ENCODE measurements around the gene DPYSL5.

The DPYSL5 gene

DNA sequence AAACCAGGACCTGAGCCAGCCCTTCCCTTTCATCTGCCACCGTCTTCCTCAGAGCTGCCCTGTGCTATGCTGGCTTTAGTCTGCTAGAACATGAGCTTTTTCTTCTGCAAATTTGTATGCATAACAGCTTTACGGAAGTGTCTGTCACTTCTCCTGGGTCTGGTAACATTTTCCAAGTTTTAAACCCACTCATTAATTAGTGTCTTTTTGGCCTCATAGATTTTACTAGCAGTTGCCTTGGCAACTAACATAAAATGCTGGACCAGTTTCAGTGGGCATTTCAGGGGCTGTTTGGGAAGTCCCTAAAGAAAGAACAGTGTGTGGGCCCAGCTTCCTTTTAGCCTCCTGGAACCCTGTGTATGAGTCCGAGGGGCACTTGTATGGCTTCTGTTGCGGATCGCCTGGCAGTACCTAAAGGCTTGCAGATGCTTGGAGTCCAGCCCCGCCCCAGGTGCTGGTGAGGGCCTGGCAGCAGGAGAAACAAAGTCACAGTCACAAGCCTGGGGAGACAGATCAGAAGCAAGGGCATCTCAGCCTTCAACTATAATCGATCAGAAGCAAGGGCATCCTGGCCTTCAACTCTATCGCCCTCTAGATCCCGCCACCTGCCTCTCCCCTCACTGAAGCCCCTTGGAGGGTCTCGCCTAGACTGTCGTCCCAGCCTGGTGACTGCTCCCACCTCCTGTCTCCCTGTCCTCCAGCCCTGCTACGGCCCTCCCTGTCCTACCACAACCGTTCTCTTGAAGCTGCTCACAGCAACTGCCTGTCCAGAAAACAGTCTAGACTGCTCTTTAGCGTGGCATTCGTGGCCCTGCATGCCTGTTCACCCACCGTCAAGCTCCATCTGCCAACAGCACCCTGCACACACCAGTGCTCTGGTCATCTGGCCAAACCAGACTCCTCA is 85.8 kb downstream of the DPYSL5 start:
- DNase-seq: no peak

DNA sequence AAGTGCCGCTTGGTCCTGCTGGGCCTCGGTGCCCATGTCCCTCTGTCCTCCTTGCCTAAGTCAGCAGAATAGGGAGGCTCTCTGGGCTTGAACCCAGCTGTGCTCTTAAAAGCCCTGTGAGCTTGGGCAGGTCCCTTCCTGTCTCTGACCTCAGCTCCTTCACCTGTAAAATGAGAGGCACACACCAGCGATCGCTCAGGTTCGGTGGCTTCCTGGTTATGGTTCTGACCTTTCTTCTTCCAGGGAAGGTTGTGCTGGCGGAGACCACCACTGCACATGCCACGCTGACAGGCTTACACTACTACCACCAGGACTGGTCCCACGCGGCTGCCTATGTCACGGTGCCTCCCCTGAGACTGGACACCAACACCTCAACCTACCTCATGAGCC is 86.4 kb downstream of the DPYSL5 start:
- no peak for DNase-seq

DNA sequence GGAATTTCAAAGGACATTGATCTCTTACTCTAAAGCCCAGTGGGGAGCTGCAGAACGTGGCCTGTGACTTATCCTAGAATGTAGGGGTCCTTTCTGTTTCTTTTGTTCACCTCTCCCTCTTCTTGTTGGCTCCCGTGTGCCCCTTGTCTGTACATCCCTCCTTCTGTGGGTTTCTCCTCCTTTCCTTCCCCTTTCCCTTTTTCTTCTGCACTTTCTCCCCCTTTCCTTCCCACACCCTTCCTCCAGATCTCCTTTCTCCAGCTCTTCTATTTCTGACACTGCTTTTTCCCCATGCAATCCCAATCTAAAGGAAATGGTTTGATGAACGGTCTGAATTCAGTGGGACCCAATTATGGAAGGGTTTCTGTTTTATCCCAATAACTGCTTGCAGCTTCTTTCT is 87.1 kb downstream of the DPYSL5 start:
- DNase-seq: no peak

DNA sequence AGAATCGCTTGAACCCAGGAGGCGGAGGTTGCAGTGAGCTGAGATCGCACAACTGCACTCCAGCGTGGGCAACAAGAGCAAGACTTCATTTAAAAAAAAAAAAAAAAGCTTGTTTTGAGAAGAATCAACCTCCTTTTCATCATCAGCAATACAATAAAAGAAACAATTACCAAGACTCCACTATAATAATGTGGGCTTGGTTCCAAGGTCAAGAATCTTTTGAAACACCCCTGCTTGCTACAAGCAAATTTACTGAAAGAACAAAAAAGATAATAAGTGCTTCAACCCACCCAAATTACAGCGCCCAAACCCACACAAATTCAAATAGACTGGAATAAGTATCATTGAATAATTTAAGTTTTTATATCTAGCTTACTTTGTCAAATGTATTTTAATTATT is 88.9 kb downstream of the DPYSL5 start:
- no peak for DNase-seq

DNA sequence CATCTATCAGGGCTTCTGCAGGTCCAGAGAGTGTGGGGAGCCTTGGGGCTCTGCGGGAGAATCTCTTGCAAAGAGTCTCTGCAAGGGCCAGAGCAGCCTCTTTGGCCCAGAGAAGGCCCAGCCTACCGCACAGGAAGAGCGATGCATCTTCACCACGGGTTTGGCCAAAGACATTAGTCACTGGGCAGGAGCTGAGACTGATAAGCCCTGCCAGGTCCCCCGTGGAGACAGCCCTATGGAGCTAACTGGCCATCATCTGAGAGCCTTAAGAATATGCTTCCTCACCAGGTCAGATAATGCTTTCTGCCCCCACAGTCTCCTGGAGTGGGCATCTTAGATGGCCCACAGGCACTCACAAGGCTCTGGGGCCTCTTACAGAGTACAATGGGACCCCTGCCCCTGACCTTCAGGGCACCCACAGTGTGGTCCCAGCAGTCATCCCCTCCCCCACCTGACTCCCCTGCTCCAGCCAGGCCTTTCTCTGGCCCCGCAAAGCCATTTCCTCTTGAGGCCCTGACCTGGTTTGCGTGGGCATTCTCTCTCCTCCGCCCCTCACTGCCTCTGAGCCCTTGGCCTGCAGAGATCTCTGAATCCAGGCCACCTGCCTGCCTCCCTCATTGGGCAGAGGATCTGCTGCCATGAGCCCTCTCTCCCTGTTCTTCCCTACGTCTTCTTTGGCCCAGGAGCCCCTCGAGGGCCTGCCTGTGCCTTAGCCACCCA is 90.6 kb downstream of the DPYSL5 start:
- DNase-seq: no peak

DNA sequence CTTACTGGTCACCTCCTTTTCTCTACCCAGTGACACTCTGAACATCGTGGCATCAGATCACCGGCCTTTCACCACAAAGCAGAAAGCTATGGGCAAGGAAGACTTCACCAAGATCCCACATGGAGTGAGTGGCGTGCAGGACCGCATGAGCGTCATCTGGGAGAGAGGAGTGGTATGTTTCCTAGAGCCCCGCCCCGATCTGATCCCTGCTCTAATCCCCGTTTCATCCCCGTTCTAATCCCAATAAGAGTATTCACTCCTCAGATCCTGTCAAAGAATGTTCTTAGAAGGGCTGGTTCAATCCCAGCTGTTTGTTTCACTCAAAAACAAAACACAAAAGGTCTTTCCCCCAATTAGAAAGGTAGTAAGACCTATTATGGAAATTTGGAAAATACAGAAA is 92.1 kb downstream of the DPYSL5 start:
- no peak for DNase-seq

DNA sequence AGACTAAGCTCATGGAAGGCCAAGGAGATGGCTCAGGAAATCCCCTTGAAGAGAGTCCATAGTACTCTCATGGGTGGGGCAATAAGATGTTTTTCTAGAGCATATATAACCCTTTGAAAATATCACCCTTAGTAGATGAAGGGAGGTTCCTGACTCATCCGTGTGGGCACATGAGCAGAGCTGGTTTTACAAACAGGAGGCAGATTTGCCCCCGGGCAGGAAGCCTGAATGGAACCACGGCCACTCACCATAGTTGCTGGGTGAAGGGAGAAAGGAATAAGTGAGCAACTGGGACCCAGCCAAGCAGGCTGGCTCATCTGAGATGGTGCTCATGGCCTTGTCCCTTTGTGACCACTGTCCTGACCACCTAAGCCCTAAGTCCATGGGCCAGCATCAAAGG is 93.6 kb downstream of the DPYSL5 start:
- no peak for DNase-seq

DNA sequence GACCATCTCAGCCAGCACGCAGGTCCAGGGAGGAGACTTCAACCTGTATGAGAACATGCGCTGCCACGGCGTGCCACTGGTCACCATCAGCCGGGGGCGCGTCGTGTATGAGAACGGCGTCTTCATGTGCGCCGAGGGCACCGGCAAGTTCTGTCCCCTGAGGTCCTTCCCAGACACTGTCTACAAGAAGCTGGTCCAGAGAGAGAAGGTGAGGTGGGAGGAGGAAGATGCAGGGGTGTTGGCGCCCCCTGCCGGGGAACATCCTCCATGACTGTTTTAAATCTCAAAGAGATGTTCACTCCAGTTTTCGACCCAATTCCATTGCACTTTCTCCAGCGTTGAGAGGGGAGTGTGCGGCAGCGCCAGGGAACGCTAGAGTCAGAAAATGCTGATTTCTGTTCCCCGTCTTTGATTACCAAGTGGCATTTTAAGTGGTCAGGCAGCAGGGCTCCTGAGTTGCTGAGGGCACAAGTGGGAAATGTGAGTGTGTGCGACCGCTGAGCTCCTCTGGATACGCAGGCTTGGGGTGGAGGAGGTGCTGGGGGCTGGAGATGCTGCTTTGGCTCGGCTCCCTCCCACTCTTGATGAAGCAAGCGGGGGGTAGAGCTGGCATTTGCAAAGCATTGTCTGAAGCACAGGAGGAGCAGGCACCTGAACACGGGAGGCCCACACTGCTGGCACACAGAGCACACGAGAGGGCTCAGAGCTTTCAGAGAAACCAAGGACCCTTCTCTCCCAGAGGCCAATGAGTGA is 94.8 kb downstream of the DPYSL5 start:
- peak; percentile 81 for DNase-seq

DNA sequence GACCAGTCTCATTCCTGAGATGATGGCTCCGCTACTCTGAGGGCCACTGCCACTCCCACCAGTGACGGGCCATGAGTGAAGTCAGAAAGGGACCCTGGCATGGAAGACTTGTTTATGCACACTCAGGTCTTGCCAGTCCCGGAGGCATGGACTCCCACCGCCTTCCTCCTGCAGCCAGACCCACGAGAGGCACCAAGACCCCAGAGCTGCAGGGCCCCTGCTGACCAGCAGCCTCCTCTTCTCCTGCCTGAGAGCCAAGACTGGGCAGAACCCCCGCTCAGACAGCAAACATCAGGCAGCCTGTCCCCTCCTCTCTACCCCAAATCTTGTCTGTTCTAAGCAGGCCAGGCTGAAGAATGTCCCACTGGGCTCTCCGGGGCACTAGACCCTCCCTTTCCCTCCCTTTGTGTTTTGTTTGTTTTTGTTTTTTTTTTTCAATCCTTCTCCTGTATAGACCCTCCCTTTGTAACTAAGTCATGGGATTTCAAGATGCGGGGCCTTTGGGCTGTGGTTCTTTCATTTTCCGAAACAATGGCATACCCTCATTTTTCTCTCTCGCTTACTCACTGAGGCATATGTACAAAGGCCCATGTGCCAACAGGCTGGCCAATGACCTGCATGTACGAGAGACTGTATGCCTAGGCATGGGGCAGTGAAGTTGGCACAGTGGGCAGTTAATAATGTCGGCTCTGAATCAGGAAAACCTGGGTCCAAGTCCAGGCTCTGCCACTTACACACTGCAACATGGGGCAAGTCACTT is 98.2 kb downstream of the DPYSL5 start:
- DNase-seq: no peak

DNA sequence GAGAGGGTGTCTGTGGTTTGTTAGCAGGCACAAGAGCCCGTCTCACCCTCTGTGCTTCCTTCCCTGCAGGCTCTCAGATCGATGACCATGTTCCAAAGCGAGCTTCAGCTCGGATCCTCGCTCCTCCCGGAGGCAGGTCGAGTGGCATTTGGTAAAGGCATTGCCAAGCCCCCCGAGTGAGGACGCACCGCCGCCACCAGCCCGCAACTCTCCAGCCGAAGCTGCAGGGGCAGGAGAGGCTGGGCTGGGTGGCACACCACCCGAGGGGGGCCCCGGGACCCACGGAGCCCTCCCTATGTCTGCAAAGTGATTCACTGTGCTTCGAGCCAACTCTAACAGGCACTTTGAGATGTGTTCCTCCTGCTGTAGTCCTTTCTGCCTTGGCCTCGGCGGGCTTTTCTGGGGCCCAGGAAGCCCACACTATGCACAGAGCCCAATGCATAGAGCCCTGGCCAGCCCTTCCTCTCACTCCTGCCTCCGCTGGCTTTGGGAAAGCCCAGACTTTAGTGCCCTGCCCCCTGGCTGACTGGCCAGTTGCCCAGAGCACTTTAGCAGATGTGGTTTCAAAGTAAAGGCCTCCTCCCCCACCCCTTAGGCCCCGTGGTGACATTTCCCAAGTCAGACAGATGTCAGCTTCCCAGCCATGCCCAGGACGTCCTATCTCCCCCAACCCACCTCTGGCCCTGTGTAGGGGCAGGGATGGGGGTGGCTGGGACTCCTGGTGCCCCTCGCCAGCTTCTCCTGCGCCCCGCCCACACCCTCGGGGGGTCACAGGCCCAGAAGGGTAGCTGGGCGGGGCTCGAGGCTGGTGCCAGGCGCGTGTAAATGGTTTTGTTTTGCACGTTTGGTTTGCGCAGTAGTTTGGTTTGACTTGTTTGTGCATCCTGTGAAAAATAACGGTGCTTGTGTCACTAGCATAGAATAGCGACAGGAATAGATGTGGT is 99.2 kb downstream of the DPYSL5 start:
- peak; percentile 72 for DNase-seq

DNA sequence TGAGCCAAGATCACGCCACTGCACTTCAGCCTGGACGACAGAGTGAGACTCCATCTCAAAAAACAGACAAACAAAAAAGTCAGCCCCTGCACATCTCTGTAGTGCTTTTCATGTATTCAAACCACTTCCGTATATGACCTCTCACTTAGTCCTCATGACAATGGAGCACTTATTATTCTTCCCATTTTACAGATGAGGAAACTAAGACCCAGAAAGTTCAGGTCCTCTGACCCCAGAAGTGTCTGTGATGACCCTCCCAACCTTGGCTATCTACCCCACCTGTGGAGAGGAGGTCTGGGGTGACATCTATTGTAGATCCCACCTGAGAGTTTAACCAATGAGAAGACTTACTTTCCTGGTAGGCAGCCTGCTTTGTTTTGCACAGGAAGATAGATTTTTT is 100.9 kb downstream of the DPYSL5 start:
- no peak for DNase-seq

DNA sequence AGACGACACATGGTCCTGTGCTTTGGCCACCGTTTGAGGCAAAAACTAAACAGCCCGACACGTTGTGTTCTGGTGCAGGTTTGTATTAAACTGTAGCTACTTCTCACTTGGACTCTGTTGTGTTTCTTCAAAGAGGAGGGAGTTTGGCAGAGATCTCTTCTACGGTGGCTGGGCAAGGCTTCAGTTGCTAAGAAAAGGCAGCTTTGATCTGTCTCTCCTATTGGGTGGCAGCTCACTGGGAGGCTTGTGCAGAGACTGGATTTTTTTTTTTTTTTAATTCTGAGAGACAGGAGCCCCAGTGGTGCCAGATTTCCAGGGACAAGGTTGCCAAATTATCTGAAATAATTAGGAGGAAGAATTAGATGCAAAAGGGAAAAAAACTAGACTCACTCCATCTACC is 102.3 kb downstream of the DPYSL5 start:
- DNase-seq: no peak

DNA sequence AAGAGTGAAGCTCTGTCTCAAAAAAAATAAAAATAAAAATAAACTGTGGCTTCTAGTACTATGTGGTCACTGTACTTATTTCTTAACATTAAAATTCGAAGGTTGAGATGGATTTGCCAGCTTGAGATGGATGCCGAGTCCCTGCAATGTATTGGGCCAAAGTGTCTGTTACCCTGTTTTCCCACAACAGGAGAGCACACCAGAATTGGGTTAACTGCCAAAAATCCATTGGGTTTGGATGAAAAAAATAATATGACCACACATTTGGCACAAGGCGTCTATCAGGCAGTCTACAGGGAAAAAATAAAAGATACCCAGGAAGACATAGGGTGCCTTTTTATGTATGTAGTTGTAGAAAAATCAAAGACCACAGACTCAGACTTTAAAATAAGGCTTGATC is 103.3 kb downstream of the DPYSL5 start:
- DNase-seq: no peak

DNA sequence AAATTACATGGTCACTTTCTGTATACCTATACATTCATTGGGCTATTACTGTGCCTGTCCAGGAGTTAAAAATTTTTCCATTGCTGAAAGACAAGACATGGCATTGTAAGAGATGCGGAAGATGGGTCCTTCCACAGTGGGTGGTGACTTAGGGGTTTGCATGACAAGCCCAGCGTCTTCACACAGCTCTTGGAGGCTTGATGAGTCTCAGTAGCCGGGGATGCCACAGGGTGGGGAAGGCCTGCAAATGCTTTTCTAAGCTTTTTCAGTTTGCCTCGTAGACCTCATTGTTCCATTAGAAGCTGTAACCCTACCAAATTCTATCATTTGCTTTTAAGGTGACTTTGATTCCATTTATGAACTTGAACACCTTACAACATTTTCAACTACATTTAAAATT is 104.4 kb downstream of the DPYSL5 start:
- no peak for DNase-seq

DNA sequence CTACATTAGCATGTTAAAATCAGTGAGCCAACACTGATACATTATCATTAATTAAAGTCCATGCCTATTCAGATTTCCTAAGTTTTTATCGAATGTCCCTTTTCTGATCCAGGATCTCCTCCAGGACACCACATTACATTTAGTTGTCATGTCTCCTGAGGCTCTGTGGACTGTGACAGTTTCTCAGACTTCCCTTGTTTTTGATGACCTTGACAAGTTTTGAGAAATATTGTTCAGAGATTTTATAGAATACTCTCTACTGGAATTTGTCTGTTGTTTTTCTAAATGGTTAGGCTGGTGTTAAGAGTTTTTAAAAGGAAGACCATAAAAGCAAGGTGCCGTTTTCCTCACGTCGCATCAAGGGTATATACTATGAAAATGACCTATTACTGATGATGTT is 106.2 kb downstream of the DPYSL5 start:
- DNase-seq: no peak

DNA sequence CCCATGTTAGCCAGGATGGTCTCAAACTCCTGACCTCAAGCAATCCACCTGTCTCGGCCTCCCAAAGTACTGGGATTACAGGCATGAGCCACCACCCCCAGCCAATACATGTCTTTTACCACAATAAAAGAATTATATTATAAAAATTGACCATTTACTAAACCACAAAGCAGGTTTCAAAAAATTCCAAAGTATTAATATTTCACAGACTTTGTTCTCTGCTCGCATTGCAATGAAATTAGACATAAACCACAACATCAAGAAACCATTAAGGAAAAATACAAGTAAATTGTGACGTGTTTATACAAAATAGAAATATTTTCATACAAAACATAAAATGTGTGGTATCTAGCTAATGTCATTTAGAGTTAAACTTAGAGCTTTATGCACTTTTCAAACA is 109.1 kb downstream of the DPYSL5 start:
- DNase-seq: no peak

DNA sequence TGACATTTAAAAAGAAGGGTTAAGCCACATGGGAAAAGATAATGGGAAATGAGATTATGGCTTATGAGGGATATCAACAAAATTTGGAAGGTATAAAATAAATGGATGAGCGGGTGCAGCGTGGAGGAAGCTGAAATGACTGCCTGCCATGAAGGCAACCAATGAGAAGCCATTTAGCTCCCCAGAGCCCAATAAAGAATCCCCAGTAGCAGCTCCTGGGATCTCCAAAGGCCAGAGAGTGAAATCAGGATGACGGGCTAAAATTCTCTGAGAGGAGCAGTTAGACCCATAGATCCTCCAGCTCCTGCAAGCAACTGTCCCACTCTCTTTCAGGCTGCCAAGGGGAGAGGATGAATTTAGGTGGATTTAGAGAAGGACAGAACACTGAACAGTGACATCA is 109.6 kb downstream of the DPYSL5 start:
- DNase-seq: no peak

DNA sequence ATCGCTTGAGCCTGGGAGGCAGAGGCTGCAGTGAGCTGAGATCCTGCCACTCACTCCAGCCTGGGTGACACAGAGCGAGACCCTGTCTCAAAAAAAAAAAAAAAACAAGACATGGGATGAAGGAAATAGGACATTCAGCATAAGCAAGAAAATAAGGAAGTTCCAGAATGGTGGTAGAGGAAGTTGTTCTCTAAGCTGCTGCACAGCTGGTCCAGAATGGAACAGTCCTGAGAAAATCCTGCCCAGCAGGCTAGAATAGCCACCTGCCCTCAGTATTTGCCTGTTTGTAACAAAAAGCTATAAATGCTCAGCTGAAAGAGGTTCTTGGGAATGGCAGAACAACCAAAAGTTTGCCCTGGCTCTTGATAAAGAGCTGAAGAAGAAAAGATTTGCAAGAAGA is 111.4 kb downstream of the DPYSL5 start:
- DNase-seq: no peak

DNA sequence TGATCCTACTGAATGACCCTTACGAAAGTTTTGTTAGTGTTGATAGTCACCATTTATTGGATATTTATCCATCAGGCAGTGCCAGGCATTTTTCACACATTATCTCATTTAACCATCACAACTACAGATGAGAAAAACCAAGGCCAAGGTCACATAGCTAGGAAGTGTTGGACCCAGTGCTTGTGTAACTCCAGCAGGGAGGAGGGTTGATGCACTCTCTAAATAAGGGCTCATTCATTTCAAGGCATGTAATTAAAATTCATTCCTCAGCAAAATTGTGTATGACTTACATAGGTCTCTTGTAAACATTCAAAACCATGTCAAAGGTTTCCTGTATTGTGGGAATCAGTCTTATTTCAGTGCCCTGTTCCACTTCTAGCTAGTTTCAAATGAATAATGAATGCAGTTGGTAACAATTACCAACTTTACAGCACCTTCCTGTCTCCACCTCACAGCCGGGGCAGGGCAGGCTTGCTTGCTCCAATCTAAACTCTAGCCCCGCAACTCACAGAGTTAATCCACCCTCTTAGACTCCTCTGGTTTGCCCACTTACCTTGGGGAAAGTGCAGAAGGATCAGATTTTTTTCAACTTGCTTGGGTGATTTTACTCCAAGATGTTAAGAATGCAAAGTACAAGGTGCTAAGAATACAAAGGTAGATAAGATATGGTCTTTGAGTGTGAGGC is 116.7 kb downstream of the DPYSL5 start:
- DNase-seq: no peak

DNA sequence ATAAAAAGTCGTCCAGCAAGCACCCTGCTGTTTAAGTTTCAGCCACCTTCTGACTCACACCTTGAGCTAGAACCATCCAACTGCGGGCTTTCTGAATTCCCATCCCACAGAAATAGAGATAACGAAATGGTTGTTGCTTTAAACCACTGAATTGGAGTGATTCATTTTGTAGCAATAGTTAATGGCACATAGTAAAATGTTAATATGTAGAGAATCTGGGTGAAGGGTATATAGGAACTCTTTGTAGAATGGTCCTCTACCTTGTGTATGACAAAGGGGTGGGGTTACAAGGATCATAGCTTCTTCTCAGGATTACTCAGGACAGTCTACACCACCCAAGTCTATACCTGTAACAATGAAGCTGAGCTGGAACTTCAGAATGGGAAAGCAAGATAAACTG is 120.1 kb downstream of the DPYSL5 start:
- no peak for DNase-seq
